ENCODE results near the gene P2RY2. TPM values are rescaled to one million over a fixed set of nuclear protein-coding genes. Genes with fewer than 3 reads are reported as not detected.
"Not testable (repeated sequence)": the region's sequence is repeated elsewhere in the genome, so short reads cannot be mapped to it uniquely, and the experiment has no call there.

Gene P2RY2
- total RNA-seq, 1 experiment from 2014 or later, result 1.0 TPM

- Mint-ChIP-seq H3K36me3 (ENCODE audit: insufficient read depth, unreplicated experiment) (no peaks in the 10 kb centered on the region), H3K4me3 (ENCODE audit: unreplicated experiment) (no peak overlapping the region), H3K27ac (ENCODE audit: low read depth, unreplicated experiment) (no peak overlapping the region), H3K9me3 (ENCODE audit: unreplicated experiment) (no peaks in the 10 kb centered on the region), H3K27me3 (ENCODE audit: insufficient read depth, unreplicated experiment) (no peaks in the 10 kb centered on the region), H3K4me1 (ENCODE audit: insufficient read depth, unreplicated experiment) (no peaks in the 10 kb centered on the region)
- BruUV-seq (replicated peaks), result no TSS peak
- TF ChIP-seq CTCF (IDR thresholded peaks at IDR 0.05; ENCODE audit: unreplicated experiment), result no peak
- ChIA-PET CTCF (interaction anchor here (1.3 to 1.8 kb wide), 2 partner anchors 16 to 64 kb away, joined by 3 to 8 read pairs; no protein-coding TSS in a partner anchor), POLR2A (interaction anchor here (0.5 kb wide), 1 partner anchor 507 kb away, joined by 3 read pairs; no protein-coding TSS in a partner anchor)
- intact Hi-C loops (cut with micrococcal nuclease), result no loop called here
- no peak for DNase-seq (ENCODE audit: unreplicated experiment)
Observed at GRCh38 chr11:73272680-73273038, 54.6 kb downstream of the P2RY2 start.

- intact Hi-C loops (cut with micrococcal nuclease), result no loop called here
- H3K27me3 Mint-ChIP-seq (ENCODE audit: insufficient read depth, unreplicated experiment), result no peaks in the 10 kb centered on the region
- no peak overlapping the region for H3K27ac Mint-ChIP-seq (ENCODE audit: low read depth, unreplicated experiment)
- H3K9me3 Mint-ChIP-seq (ENCODE audit: unreplicated experiment), result no peaks in the 10 kb centered on the region
- ChIA-PET POLR2A (no interaction called here), CTCF (interaction anchor here (1.1 to 1.8 kb wide), 4 partner anchors 15 to 63 kb away, joined by 3 to 8 read pairs (median 5); no protein-coding TSS in a partner anchor)
- no TSS peak for BruUV-seq (replicated peaks)
- H3K4me1 Mint-ChIP-seq (ENCODE audit: insufficient read depth, unreplicated experiment), result no peaks in the 10 kb centered on the region
- no peaks in the 10 kb centered on the region for H3K36me3 Mint-ChIP-seq (ENCODE audit: insufficient read depth, unreplicated experiment)
- TF ChIP-seq CTCF (IDR thresholded peaks at IDR 0.05; ENCODE audit: unreplicated experiment), result no peak
- no peak for DNase-seq (ENCODE audit: unreplicated experiment)
- no peak overlapping the region for H3K4me3 Mint-ChIP-seq (ENCODE audit: unreplicated experiment)
Observed at GRCh38 chr11:73273222-73273895, 55.3 kb downstream of the P2RY2 start.

GRCh38 chr11:73274191-73274590 is 56.1 kb downstream of the P2RY2 start:
- H3K4me1 Mint-ChIP-seq (ENCODE audit: insufficient read depth, unreplicated experiment); POLR2A ChIA-PET; H3K9me3 Mint-ChIP-seq (ENCODE audit: unreplicated experiment); DNase-seq (ENCODE audit: unreplicated experiment); H3K27me3 Mint-ChIP-seq (ENCODE audit: insufficient read depth, unreplicated experiment); BruUV-seq (replicated peaks); H3K4me3 Mint-ChIP-seq (ENCODE audit: unreplicated experiment); intact Hi-C loops (cut with micrococcal nuclease); H3K36me3 Mint-ChIP-seq (ENCODE audit: insufficient read depth, unreplicated experiment); H3K27ac Mint-ChIP-seq (ENCODE audit: low read depth, unreplicated experiment): not testable (repeated sequence)
- CTCF ChIA-PET, result interaction anchor here (1.1 to 1.3 kb wide), 2 partner anchors 15 to 21 kb away, joined by 4 to 6 read pairs; no protein-coding TSS in a partner anchor

GRCh38 chr11:73274722-73275380 is 56.8 kb downstream of the P2RY2 start:
- CTCF ChIA-PET, result interaction anchor here (0.6 to 1.3 kb wide), 3 partner anchors 14 to 443 kb away, joined by 3 to 6 read pairs (median 4); no protein-coding TSS in a partner anchor
- Mint-ChIP-seq H3K9me3 (ENCODE audit: unreplicated experiment) (no peaks in the 10 kb centered on the region), H3K36me3 (ENCODE audit: insufficient read depth, unreplicated experiment) (no peaks in the 10 kb centered on the region), H3K27me3 (ENCODE audit: insufficient read depth, unreplicated experiment) (no peaks in the 10 kb centered on the region), H3K4me1 (ENCODE audit: insufficient read depth, unreplicated experiment) (no peaks in the 10 kb centered on the region), H3K27ac (ENCODE audit: low read depth, unreplicated experiment) (no peak overlapping the region), H3K4me3 (ENCODE audit: unreplicated experiment) (no peak overlapping the region)
- intact Hi-C loops (cut with micrococcal nuclease), result no loop called here
- POLR2A ChIA-PET, result no interaction called here
- no peak for TF ChIP-seq CTCF (IDR thresholded peaks at IDR 0.05; ENCODE audit: unreplicated experiment)
- no peak for DNase-seq (ENCODE audit: unreplicated experiment)
- BruUV-seq (replicated peaks), result no TSS peak
